ENCODE data around the gene DTYMK. TPM values are rescaled to one million over a fixed set of nuclear protein-coding genes. Genes with fewer than 3 reads are reported as not detected.
"Not testable (repeated sequence)": the region's sequence is repeated elsewhere in the genome, so short reads cannot be mapped to it uniquely, and the experiment has no call there.

The DTYMK gene
- total RNA-seq, 2 experiments from 2014 or later = 4.8 to 6.0 TPM

- Mint-ChIP-seq H3K27ac (no peak overlapping the region), H3K36me3 (ENCODE audit: low read depth) (peaks cover 38% of the 10 kb centered on the region), H3K9me3 (no peaks in the 10 kb centered on the region), H3K27me3 (no peaks in the 10 kb centered on the region), H3K4me1 (ENCODE audit: low read depth) (peaks cover 5% of the 10 kb centered on the region), H3K4me3 (no peak overlapping the region)
- CTCF ChIA-PET = no interaction called here
- Histone ChIP-seq H3K27me3 (ENCODE audit: control insufficient read depth in 1 of 2, insufficient read depth in 2 of 2, low read length in 2 of 2) (no peaks in the 10 kb centered on the region), H3K27ac (ENCODE audit: low read depth in 1 of 2, low read length in 2 of 2) (no peak overlapping the region), H3K36me3 (ENCODE audit: insufficient read depth, low read length) (peaks cover 45% of the 10 kb centered on the region), H3K9me3 (ENCODE audit: control insufficient read depth in 1 of 2, insufficient read depth in 1 of 2, low read length in 2 of 2) (no peaks in the 10 kb centered on the region), H3K4me3 (ENCODE audit: low read length) (no peak overlapping the region), H3K4me1 (ENCODE audit: insufficient read depth, low read length) (peaks cover 4% of the 10 kb centered on the region)
- POLR2A ChIA-PET = no interaction called here
- DNase-seq (no peak), ATAC-seq (ENCODE audit: poor library complexity) (no peak)
- intact Hi-C loops (cut with DNase I, micrococcal nuclease) = no loop called here
- TF ChIP-seq CTCF (IDR thresholded peaks at IDR 0.05) = no peak
Observed at GRCh38 chr2:241668354-241668753, 18.3 kb downstream of the DTYMK start.

- Histone ChIP-seq H3K27ac (ENCODE audit: low read depth in 1 of 2, low read length in 2 of 2) (no peak overlapping the region), H3K9me3 (ENCODE audit: control insufficient read depth in 1 of 2, insufficient read depth in 1 of 2, low read length in 2 of 2) (no peaks in the 10 kb centered on the region), H3K4me3 (ENCODE audit: low read length) (no peak overlapping the region), H3K4me1 (ENCODE audit: insufficient read depth, low read length) (peaks cover 4% of the 10 kb centered on the region), H3K36me3 (ENCODE audit: insufficient read depth, low read length) (peaks cover 44% of the 10 kb centered on the region), H3K27me3 (ENCODE audit: control insufficient read depth in 1 of 2, insufficient read depth in 2 of 2, low read length in 2 of 2) (no peaks in the 10 kb centered on the region)
- Mint-ChIP-seq H3K27ac (no peak overlapping the region), H3K27me3 (no peaks in the 10 kb centered on the region), H3K36me3 (ENCODE audit: low read depth) (peaks cover 44% of the 10 kb centered on the region), H3K4me1 (ENCODE audit: low read depth) (peaks cover 5% of the 10 kb centered on the region), H3K4me3 (no peak overlapping the region), H3K9me3 (no peaks in the 10 kb centered on the region)
- ATAC-seq (ENCODE audit: poor library complexity) (no peak), DNase-seq (no peak)
- TF ChIP-seq CTCF (IDR thresholded peaks at IDR 0.05) = no peak
- intact Hi-C loops (cut with DNase I, micrococcal nuclease) = loop anchor here in 1 of 2 experiments (2.0 kb wide), 1 partner anchor 212 kb away; no protein-coding TSS in a partner anchor
- POLR2A ChIA-PET = no interaction called here
- CTCF ChIA-PET = no interaction called here
Observed at GRCh38 chr2:241666627-241667400, 19.8 kb downstream of the DTYMK start.

- POLR2A ChIA-PET = no interaction called here
- ATAC-seq (ENCODE audit: poor library complexity) (no peak), DNase-seq (no peak)
- Mint-ChIP-seq H3K9me3 (no peaks in the 10 kb centered on the region), H3K4me1 (ENCODE audit: low read depth) (peaks cover 5% of the 10 kb centered on the region), H3K27me3 (no peaks in the 10 kb centered on the region), H3K36me3 (ENCODE audit: low read depth) (peaks cover 43% of the 10 kb centered on the region), H3K4me3 (no peak overlapping the region), H3K27ac (no peak overlapping the region)
- TF ChIP-seq CTCF (IDR thresholded peaks at IDR 0.05) = no peak
- CTCF ChIA-PET = interaction anchor here (0.6 kb wide), 1 partner anchor 11 kb away, joined by 4 read pairs; no protein-coding TSS in a partner anchor
- H3K4me3 ChIP-seq (ENCODE audit: low read length) = no peak overlapping the region
- no peaks in the 10 kb centered on the region for H3K9me3 ChIP-seq (ENCODE audit: control insufficient read depth in 1 of 2, insufficient read depth in 1 of 2, low read length in 2 of 2)
- peaks cover 44% of the 10 kb centered on the region for H3K36me3 ChIP-seq (ENCODE audit: insufficient read depth, low read length)
- H3K27me3 ChIP-seq (ENCODE audit: control insufficient read depth in 1 of 2, insufficient read depth in 2 of 2, low read length in 2 of 2) = no peaks in the 10 kb centered on the region
- intact Hi-C loops (cut with DNase I, micrococcal nuclease) = loop anchor here in 1 of 2 experiments (2.0 kb wide), 1 partner anchor 213 kb away; no protein-coding TSS in a partner anchor
- no peak overlapping the region for H3K27ac ChIP-seq (ENCODE audit: low read depth in 1 of 2, low read length in 2 of 2)
- peaks cover 4% of the 10 kb centered on the region for H3K4me1 ChIP-seq (ENCODE audit: insufficient read depth, low read length)
Observed at GRCh38 chr2:241665731-241666440, 20.7 kb downstream of the DTYMK start.

- H3K4me1 ChIP-seq (ENCODE audit: insufficient read depth, low read length); H3K4me1 Mint-ChIP-seq (ENCODE audit: low read depth); ATAC-seq (ENCODE audit: poor library complexity); intact Hi-C loops (cut with DNase I, micrococcal nuclease); POLR2A ChIA-PET; H3K27me3 ChIP-seq (ENCODE audit: control insufficient read depth in 1 of 2, insufficient read depth in 2 of 2, low read length in 2 of 2); H3K9me3 Mint-ChIP-seq; H3K4me3 Mint-ChIP-seq; H3K9me3 ChIP-seq (ENCODE audit: control insufficient read depth in 1 of 2, insufficient read depth in 1 of 2, low read length in 2 of 2); H3K4me3 ChIP-seq (ENCODE audit: low read length); H3K27me3 Mint-ChIP-seq; CTCF ChIA-PET; H3K27ac Mint-ChIP-seq; DNase-seq; H3K27ac ChIP-seq (ENCODE audit: low read depth in 1 of 2, low read length in 2 of 2): not testable (repeated sequence)
- peaks cover 49% of the 10 kb centered on the region for H3K36me3 ChIP-seq (ENCODE audit: insufficient read depth, low read length)
- H3K36me3 Mint-ChIP-seq (ENCODE audit: low read depth) = peaks cover 39% of the 10 kb centered on the region
Observed at GRCh38 chr2:241662731-241663130, 23.9 kb downstream of the DTYMK start.

Measured in CD4-positive, alpha-beta T cell (primary cell).